Thyroid gland (tissue), 4 donors: ENCODE measurements around the gene LIN7B. TPM values are rescaled to one million over a fixed set of nuclear protein-coding genes. Genes with fewer than 3 reads are reported as not detected.
A peak's percentile ranks its signal among the peaks of the same experiment; 100 is the strongest.

ENCODE experiments used
- DNase-seq, 2 donors: peaks; one replicate each; pipeline ENCODE4 v3.0.0-alpha.2; 2019
- H3K27ac ChIP-seq, 3 donors: fragments of 200-600 bp; sonication (generic); 1 replicate in 2 of 3; 2 replicates in 1 of 3; pipeline ENCODE4 v1.5.1; 2016 to 2019; ENCODE audit warnings: mild to moderate bottlenecking in 1 of 3, moderate library complexity in 1 of 3
- H3K27me3 ChIP-seq: fragments of 200-600 bp; sonication (generic); one replicate; pipeline ENCODE4 v1.5.1; 2019
- H3K36me3 ChIP-seq, 2 donors: fragments of 200-600 bp; sonication (generic); one replicate each; pipeline ENCODE4 v1.5.1; 2016 to 2019
- H3K4me1 ChIP-seq, 2 donors: fragments of 200-600 bp; sonication (generic); one replicate each; pipeline ENCODE4 v1.5.1; 2017 to 2019
- H3K4me3 ChIP-seq, 3 donors: fragments of 200-600 bp; sonication (generic); replicated peaks in 1 of 3; 1 replicate in 2 of 3; 2 replicates in 1 of 3; pipeline ENCODE4 v1.5.1; 2016; ENCODE audit warnings: mild to moderate bottlenecking in 1 of 3
- H3K9me3 ChIP-seq: fragments of 200-600 bp; sonication (generic); one replicate; pipeline ENCODE4 v1.5.1; 2017
- CTCF ChIP-seq, 6 experiments: fragments of 200-600 bp in 3 of 6; fragments of 450-650 bp in 3 of 6; sonication (generic) in 3 of 6; IDR thresholded peaks; one replicate each; pipeline ENCODE4 v1.5.1; 2016 to 2019; ENCODE audit warnings: antibody characterized with exemption in 6 of 6, mild to moderate bottlenecking in 2 of 6, inconsistent platforms in 1 of 6, moderate library complexity in 1 of 6
- POLR2A ChIP-seq, 2 donors: fragments of 450-650 bp; IDR thresholded peaks; one replicate each; pipeline ENCODE4 v1.6.1; 2017; ENCODE audit warnings: antibody characterized with exemption in 2 of 2, mild to moderate bottlenecking in 2 of 2, moderate library complexity in 1 of 2
- WGBS, 2 donors: methylation state at CpG; one replicate each; pipeline ENCODE4 v1.1.5; 2017; 5-methylcytosine and 5-hydroxymethylcytosine counted together
- intact Hi-C: fragments of 100-400 bp; cut with DNase I; formaldehyde crosslinking; loops from one replicate; pipeline ENCODE4 v1.15.1; 2023
- total RNA-seq, 4 donors: library from RNA; depleted of rRNA; stranded (reverse); fragments of >200 nt; gene quantifications; one replicate each; pipeline ENCODE4 v1.2.3, GENCODE V29; 2016

The LIN7B gene
- total RNA-seq, 4 donors from 2014 or later, result 10.5 to 17.7 (median 13.8) TPM

GRCh38 chr19:49102303-49102702 lies 11.9 kb upstream of the LIN7B start:
- no peak for TF ChIP-seq POLR2A (IDR thresholded peaks at IDR 0.05)
- no peak for TF ChIP-seq CTCF (IDR thresholded peaks at IDR 0.05)
- Histone ChIP-seq H3K36me3 (peaks cover 63 to 83% of the 10 kb centered on the region in 2 donors), H3K27ac (no peak overlapping the region), H3K27me3 (no peaks in the 10 kb centered on the region), H3K4me1 (peaks cover 8 to 19% of the 10 kb centered on the region in 2 donors), H3K9me3 (no peaks in the 10 kb centered on the region), H3K4me3 (no peak overlapping the region)
- no peak for DNase-seq
- 93% methylated on average over 2 to 10 of the region's 12 CpGs for WGBS, 2 donors
- intact Hi-C loops, result no loop called here

GRCh38 chr19:49103331-49104085 lies 10.7 kb upstream of the LIN7B start:
- Histone ChIP-seq H3K9me3 (no peaks in the 10 kb centered on the region), H3K4me3 (no peak overlapping the region), H3K27me3 (no peaks in the 10 kb centered on the region), H3K36me3 (peaks cover 73 to 92% of the 10 kb centered on the region in 2 donors), H3K27ac (no peak overlapping the region), H3K4me1 (peaks cover 5 to 9% of the 10 kb centered on the region in 2 donors)
- TF ChIP-seq POLR2A (IDR thresholded peaks at IDR 0.05), result no peak
- intact Hi-C loops, result no loop called here
- 86 to 90% methylated on average over 20 to 24 of the region's 33 CpGs for WGBS, 2 donors
- DNase-seq, result no peak

GRCh38 chr19:49104229-49104864 lies 9.8 kb upstream of the LIN7B start:
- H3K4me3 ChIP-seq, result no peak overlapping the region
- no peak for DNase-seq
- H3K4me1 ChIP-seq, result peaks cover 0 to under 1% of the 10 kb centered on the region in 2 donors
- H3K27ac ChIP-seq, result no peak overlapping the region
- peaks cover 73 to 90% of the 10 kb centered on the region in 2 donors for H3K36me3 ChIP-seq
- no peak for TF ChIP-seq CTCF (IDR thresholded peaks at IDR 0.05)
- intact Hi-C loops, result no loop called here
- no peaks in the 10 kb centered on the region for H3K27me3 ChIP-seq
- H3K9me3 ChIP-seq, result no peaks in the 10 kb centered on the region
- 85 to 86% methylated on average over 29 to 30 of the region's 30 CpGs for WGBS, 2 donors

- intact Hi-C loops, result no loop called here
- no peak overlapping the region for H3K4me3 ChIP-seq
- no peaks in the 10 kb centered on the region for H3K27me3 ChIP-seq
- H3K27ac ChIP-seq, result no peak overlapping the region
- H3K4me1 ChIP-seq, result no peaks in the 10 kb centered on the region
- peak; percentile 44 to 56 for DNase-seq
- no peaks in the 10 kb centered on the region for H3K9me3 ChIP-seq
- peak; percentile 33 to 78 (median 44) for TF ChIP-seq CTCF (IDR thresholded peaks at IDR 0.05)
- no peak for TF ChIP-seq POLR2A (IDR thresholded peaks at IDR 0.05)
- WGBS, 2 donors, result 70 to 72% methylated on average over 12 of the region's 12 CpGs
- peaks cover 56 to 68% of the 10 kb centered on the region in 2 donors for H3K36me3 ChIP-seq
Measured at GRCh38 chr19:49106648-49107135, 7.5 kb upstream of the LIN7B start.

- Histone ChIP-seq H3K4me3 (no peak overlapping the region), H3K27me3 (no peaks in the 10 kb centered on the region), H3K4me1 (no peaks in the 10 kb centered on the region), H3K9me3 (no peaks in the 10 kb centered on the region), H3K36me3 (peaks cover 45 to 57% of the 10 kb centered on the region in 2 donors), H3K27ac (no peak overlapping the region)
- intact Hi-C loops, result no loop called here
- TF ChIP-seq POLR2A (IDR thresholded peaks at IDR 0.05), result no peak
- no peak for TF ChIP-seq CTCF (IDR thresholded peaks at IDR 0.05)
- WGBS, 2 donors, result 95 to 96% methylated on average over 93 of the region's 93 CpGs
- no peak for DNase-seq
Measured at GRCh38 chr19:49107625-49108459, 6.3 kb upstream of the LIN7B start.
